Measurements from ENCODE around the gene FREM2.

Gene FREM2

GRCh38 chr13:38688674-38689073 is 1.8 kb downstream of the FREM2 start:
- DNase-seq, result no peak

GRCh38 chr13:38690231-38690630 is 3.4 kb downstream of the FREM2 start:
- no peak for DNase-seq

- no peak for DNase-seq
These were observed 6.3 kb downstream of the FREM2 start for GRCh38 chr13:38693168-38693567.

GRCh38 chr13:38693641-38694040 is 6.8 kb downstream of the FREM2 start:
- no peak for DNase-seq

GRCh38 chr13:38697197-38697596 is 10.3 kb downstream of the FREM2 start:
- DNase-seq, result no peak

DNA sequence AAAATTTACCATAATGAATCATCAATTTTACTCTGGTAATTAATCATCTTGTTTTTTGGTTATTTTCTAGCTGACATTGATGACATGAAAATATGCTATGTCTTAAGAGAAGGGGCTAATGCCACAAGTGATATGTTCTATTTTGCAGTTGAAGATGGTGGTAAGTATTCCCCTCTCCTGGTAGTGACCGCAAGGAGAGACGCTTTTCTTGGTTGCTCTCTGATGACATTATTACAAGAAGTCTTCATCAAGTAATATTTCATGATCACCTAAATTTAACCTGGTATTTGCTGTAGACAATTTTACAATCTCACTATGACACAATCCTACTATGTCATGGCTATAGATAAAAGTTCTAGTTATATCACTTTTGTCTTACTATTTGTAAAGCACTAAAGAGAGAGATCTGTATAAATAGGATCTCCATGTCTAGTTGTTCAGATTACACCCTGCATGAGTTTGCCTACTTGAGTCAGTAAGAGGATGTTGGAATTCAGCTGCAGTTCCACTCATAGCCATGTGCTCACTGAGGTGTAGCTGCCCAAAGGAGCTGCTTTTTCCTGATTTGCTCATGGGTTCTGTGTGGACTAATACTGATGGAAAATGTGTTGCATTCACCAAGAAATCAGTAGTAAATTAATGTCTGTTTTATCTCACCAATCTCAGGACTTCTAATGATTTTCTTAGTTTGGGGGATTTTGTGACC is 10.9 kb downstream of the FREM2 start:
- DNase-seq, result no peak

- DNase-seq, result no peak
These were observed 13.2 kb downstream of the FREM2 start for GRCh38 chr13:38700051-38700450.

DNA sequence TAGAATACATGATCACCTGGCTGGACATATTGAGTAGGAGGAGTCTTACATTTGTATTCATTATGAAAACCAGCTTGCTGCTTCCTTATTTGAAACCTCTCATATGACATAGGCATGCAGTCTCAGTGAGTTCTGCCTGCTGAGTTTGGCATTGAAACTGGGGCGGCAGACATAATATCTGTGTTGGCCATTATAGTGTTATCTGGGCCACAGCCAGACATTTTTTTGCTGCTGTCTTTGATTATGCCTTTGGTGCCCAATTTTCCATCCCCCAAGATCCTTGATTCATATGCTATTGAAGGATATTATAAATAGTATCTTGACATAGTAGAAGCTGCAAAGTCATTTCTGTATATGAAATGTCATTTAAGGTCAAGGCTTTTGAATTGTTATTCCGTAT is 15.8 kb downstream of the FREM2 start:
- no peak for DNase-seq

GRCh38 chr13:38703255-38703654 is 16.4 kb downstream of the FREM2 start:
- DNase-seq, result no peak

GRCh38 chr13:38705365-38705764 is 18.5 kb downstream of the FREM2 start:
- DNase-seq, result no peak

DNA sequence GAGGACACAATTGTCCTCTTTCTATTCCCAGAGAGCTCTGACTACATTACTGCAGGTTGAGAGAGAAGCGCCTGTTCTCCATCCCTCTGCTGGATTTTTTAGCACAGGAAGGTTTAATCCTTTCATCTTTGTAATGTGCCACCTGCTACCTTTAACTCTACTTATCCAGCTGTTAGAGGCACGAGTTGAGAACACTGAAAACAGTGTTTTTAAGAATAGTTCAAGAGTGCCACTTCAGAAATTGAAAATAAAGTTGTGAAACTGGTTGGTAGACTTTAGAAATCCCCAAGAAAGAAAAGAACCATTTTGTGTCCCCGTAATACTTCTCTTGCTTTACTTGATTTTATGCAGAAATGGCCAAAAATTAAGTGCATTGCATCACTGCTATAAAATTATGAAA is 20.6 kb downstream of the FREM2 start:
- DNase-seq, result no peak

DNA sequence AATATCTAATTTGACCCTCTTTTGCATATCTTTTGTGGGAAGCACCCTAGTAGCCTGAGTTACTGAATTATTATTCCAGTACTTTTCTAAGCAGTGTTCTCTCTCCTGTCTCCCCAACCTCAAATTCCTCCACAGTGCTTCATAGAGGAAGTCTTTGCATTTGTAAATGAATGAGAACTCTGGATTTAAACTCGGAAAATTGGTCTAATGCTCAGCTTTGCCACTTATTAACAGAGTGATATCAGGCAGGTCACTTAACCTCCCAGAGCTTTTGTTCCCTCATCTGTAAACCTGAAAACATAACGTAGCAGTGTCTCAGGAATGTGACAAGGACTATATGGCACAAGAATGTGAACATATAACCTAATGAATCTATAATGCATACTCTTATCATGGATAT is 26.2 kb downstream of the FREM2 start:
- no peak for DNase-seq

DNA sequence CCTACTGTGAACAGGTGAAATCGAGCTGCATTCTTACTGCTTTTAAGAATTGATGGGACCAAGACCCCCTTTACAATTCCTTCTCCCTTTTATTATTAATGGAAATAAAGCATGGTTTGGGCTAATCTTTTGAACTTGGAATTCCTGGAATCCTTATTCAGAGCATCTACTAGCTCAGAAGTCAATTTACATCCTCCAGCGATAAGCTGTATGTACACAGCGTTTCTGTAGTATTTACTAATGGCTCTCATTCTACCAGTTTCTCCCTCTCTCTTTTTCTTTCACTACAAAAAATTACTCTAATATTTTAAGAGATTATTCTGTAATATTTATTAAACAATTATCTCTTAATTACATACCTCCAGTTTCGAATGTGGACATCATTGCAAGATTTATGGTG is 31.5 kb downstream of the FREM2 start:
- no peak for DNase-seq

GRCh38 chr13:38730332-38730731 is 43.5 kb downstream of the FREM2 start:
- no peak for DNase-seq

DNA sequence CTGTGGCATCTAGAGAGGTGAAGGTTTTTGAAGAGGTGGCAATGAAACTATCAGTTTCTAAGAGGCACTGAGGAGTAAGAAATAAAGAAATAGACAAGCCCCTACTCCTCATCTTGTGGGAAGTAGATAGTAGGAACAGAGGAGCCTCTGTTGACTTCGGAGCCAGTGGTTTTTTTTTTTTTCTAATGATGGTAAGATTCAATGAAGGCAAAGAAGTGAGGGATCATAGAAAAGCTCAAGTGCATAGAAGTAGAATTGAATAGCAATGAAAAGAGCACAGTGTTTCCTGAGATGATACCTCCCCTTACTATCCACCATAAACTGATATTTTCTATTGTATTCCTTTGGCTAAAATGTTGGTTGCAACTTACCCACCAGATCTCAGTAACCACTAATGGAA is 46.3 kb downstream of the FREM2 start:
- DNase-seq, result no peak

- no peak for DNase-seq
These were observed 49.0 kb downstream of the FREM2 start for GRCh38 chr13:38735665-38736440.

- no peak for DNase-seq
These were observed 56.6 kb downstream of the FREM2 start for GRCh38 chr13:38743466-38743865.

DNA sequence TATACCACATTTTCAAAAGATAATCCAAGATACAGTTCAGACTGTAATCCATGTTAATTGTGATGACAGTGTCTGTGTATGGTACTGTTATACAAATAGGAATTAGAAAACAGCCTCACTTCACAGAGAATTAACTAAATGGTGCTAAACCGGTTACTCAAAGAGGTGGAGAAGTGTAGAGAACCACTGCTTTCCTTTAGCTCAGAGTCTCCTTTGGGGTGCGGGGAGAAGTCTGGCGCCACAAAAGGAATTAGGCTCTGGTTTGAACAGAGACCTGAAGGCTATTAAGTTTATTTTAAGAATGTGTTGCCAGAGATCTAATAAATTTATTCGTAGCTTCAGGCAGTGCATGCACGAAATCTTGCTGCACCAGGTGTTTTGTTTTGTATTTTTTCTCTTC is 65.8 kb downstream of the FREM2 start:
- DNase-seq, result no peak

GRCh38 chr13:38753878-38754277 is 67.0 kb downstream of the FREM2 start:
- no peak for DNase-seq

- no peak for DNase-seq
These were observed 68.9 kb downstream of the FREM2 start for GRCh38 chr13:38755793-38756192.

DNA sequence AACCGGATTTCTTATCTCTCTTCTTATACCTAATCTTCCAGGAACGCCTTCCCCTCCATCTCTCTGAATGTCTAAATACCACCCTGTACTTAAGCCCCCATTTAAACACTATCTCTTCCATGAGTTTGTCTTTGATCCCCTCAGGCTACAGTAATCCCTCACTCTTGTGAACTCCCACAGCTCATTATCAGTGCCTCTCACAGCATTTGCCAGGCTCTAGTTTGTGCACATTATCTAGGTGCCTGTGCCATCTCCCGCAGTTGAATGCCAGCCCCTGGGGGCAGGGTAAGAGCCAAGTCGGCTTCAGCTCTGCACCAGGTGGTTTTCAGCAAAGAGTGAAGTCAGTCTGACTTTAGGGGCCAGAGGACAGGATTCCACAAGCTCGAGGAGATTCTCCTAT is 71.4 kb downstream of the FREM2 start:
- no peak for DNase-seq

- DNase-seq, result no peak
These were observed 72.5 kb downstream of the FREM2 start for GRCh38 chr13:38759390-38759789.

GRCh38 chr13:38763446-38764381 is 76.8 kb downstream of the FREM2 start:
- DNase-seq, result peak; percentile 38

DNA sequence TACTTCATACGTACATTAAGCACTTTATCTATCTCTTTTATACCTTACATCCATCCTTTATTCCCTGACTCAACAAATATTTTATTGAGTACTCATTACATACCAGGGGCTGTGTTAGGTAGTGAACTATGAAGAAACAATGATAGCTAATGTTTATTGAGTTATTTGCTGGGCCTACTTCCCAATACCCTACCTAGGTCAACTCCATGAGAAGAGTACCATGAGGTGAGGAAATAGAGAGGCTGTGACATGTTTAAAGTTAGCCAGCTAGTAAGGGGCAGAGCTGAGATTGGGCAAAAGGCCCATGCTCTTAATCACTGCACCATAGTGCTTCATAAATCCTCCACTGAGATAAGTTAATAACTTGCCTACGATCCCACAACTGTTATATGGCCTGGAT is 79.9 kb downstream of the FREM2 start:
- no peak for DNase-seq
